Adrenal gland (tissue), 12 donors: Measurements from ENCODE around the gene TTYH3. TPM values are rescaled to one million over a fixed set of nuclear protein-coding genes. Genes with fewer than 3 reads are reported as not detected.
"Not testable (repeated sequence)": the region's sequence is repeated elsewhere in the genome, so short reads cannot be mapped to it uniquely, and the experiment has no call there.

Experiments used
- DNase-seq, 7 donors: peaks; one replicate each; pipeline ENCODE4 v3.0.0-alpha.2; 2019 to 2020
- H3K27ac ChIP-seq, 5 donors: fragments of 200-600 bp; sonication (generic) in 4 of 5; 1 replicate in 3 of 5; 2 replicates in 2 of 5; pipeline versions ENCODE4 v1.5.1 to v1.8.0; 2016 to 2020; ENCODE audit warnings: mild to moderate bottlenecking in 1 of 5
- H3K27me3 ChIP-seq: fragments of 200-600 bp; 2 replicates; pipeline ENCODE4 v1.8.0; 2021
- H3K36me3 ChIP-seq, 2 donors: fragments of 200-600 bp; replicated peaks in 1 of 2; 1 replicate in 1 of 2; 2 replicates in 1 of 2; pipeline versions ENCODE4 v1.5.1 to v1.8.0; 2018 to 2022
- H3K4me1 ChIP-seq, 2 donors: fragments of 200-600 bp; replicated peaks in 1 of 2; 1 replicate in 1 of 2; 2 replicates in 1 of 2; pipeline versions ENCODE4 v1.5.1 to v1.8.0; 2018 to 2021
- H3K4me3 ChIP-seq, 4 donors: fragments of 200-600 bp; sonication (generic) in 3 of 4; one replicate each; pipeline ENCODE4 v1.5.1; 2016 to 2018
- H3K9me3 ChIP-seq, 3 donors: fragments of 200-600 bp; sonication (generic) in 1 of 3; replicated peaks in 1 of 3; 1 replicate in 2 of 3; 2 replicates in 1 of 3; pipeline versions ENCODE4 v1.5.1 to v1.8.0; 2016 to 2021
- POLR2A ChIP-seq, 2 donors: fragments of 450-650 bp; IDR thresholded peaks; one replicate each; pipeline ENCODE4 v1.6.1; 2017; ENCODE audit warnings: antibody characterized with exemption in 2 of 2, mild to moderate bottlenecking in 2 of 2, moderate library complexity in 1 of 2
- WGBS, 4 donors: extraction: QIAGEN DNeasy Blood & Tissue Kit in 2 of 4; methylation state at CpG; one replicate each; pipeline versions ENCODE4 v1.1.5 to v1.1.7; 2013 to 2017; 5-methylcytosine and 5-hydroxymethylcytosine counted together
- intact Hi-C, 2 donors: fragments of 100-400 bp; cut with DNase I; formaldehyde crosslinking; loops; one replicate each; pipeline versions ENCODE4 v1.14.1 to v1.15.0; 2022 to 2023
- polyA plus RNA-seq, 3 donors: library from polyadenylated mRNA; stranded (reverse); fragments of 200-250 nt in 2 of 3; fragments of 350-450 nt in 1 of 3; fragmentation: Illumina TruSeq in 1 of 3; extraction: RNeasy Lipid Tissue Mini Kit (QIAGEN cat#74804) in 1 of 3; gene quantifications; one replicate each; pipeline ENCODE4 v1.2.3, GENCODE V29; 2013 to 2014
- total RNA-seq, 9 donors: library from RNA; depleted of rRNA in 4 of 9; stranded (reverse); fragments of >200 nt in 4 of 9; fragments of 120-200 nt in 1 of 9; fragmentation: NEBNext Ultra II Directional in 1 of 9; extraction: Animal tissue kit (Norgen Biotek cat#: 25700) in 1 of 9; gene quantifications; one replicate each; pipeline versions ENCODE4 v1.1.0 to v1.2.4, GENCODE V29; 2013 to 2023
- TF ChIP-seq, protein P1 (sequence below), 6 experiments: fragments of 450-650 bp in 4 of 6; fragments of 200-600 bp in 2 of 6; sonication (generic) in 1 of 6; IDR thresholded peaks; 1 replicate in 5 of 6; 2 replicates in 1 of 6; pipeline versions ENCODE4 v1.5.1 to v1.8.0; 2016 to 2021; ENCODE audit warnings: antibody characterized with exemption in 6 of 6, mild to moderate bottlenecking in 2 of 6, moderate library complexity in 1 of 6
- donor health status: healthy with polysubstance abuse.
- donor health status: Bipolar disorder and iron deficiency.
- donor health status: DM: yes; HTN: yes; CAD: no.
- donor health status: DM: no; HTN: no; CAD: no.
- donor health status: DM: no; HTN: no; CAD: no.
- donor health status: DM: yes; HTN: yes; CAD: no.

The TTYH3 gene
- total and polyA plus RNA-seq, 12 donors: 5.2 to 86.3 (median 53.2) TPM

DNA sequence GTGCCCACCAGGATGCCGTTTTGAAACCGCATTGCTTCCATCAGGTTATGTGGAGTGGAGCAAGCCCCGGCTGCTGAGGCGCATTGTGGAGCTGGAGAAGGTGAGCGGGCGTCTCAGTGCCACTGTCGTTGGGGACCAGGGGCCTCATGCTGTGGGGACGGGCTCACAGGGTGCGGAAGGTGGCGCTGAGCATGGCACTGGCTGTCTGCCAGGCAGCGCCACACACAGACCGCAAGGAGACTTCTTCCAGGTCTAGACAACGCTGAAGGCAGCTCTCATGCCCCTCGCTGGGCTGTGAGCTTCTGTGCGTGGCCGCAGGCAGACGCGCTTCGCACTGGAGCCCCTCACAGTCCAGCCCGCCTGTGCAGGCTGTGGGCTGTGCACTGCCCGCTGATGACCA lies 44.0 kb upstream of the TTYH3 start:
- intact Hi-C loops: no loop called here
- H3K27ac ChIP-seq: no peak overlapping the region
- no peaks in the 10 kb centered on the region for H3K27me3 ChIP-seq
- TF ChIP-seq, protein P1, sequence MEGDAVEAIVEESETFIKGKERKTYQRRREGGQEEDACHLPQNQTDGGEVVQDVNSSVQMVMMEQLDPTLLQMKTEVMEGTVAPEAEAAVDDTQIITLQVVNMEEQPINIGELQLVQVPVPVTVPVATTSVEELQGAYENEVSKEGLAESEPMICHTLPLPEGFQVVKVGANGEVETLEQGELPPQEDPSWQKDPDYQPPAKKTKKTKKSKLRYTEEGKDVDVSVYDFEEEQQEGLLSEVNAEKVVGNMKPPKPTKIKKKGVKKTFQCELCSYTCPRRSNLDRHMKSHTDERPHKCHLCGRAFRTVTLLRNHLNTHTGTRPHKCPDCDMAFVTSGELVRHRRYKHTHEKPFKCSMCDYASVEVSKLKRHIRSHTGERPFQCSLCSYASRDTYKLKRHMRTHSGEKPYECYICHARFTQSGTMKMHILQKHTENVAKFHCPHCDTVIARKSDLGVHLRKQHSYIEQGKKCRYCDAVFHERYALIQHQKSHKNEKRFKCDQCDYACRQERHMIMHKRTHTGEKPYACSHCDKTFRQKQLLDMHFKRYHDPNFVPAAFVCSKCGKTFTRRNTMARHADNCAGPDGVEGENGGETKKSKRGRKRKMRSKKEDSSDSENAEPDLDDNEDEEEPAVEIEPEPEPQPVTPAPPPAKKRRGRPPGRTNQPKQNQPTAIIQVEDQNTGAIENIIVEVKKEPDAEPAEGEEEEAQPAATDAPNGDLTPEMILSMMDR (IDR thresholded peaks at IDR 0.05): no peak
- no peak for TF ChIP-seq POLR2A (IDR thresholded peaks at IDR 0.05)
- WGBS, 4 donors: 86 to 98% (median 97%) methylated on average over 2 to 21 of the region's 21 CpGs
- peaks cover 0 to 42% of the 10 kb centered on the region in 2 donors for H3K36me3 ChIP-seq
- H3K4me1 ChIP-seq: no peaks in the 10 kb centered on the region
- H3K9me3 ChIP-seq: no peaks in the 10 kb centered on the region
- no peak overlapping the region for H3K4me3 ChIP-seq
- DNase-seq: no peak

- Histone ChIP-seq H3K4me3 (no peak overlapping the region), H3K27ac (no peak overlapping the region), H3K9me3 (no peaks in the 10 kb centered on the region), H3K4me1 (no peaks in the 10 kb centered on the region), H3K27me3 (no peaks in the 10 kb centered on the region), H3K36me3 (peaks cover 0 to 49% of the 10 kb centered on the region in 2 donors)
- WGBS, 4 donors: 91 to 96% (median 93%) methylated on average over 16 of the region's 16 CpGs
- TF ChIP-seq POLR2A (IDR thresholded peaks at IDR 0.05): no peak
- intact Hi-C loops: no loop called here
- no peak for DNase-seq
Observed at GRCh38 chr7:2589341-2589740, 42.4 kb upstream of the TTYH3 start.

DNA sequence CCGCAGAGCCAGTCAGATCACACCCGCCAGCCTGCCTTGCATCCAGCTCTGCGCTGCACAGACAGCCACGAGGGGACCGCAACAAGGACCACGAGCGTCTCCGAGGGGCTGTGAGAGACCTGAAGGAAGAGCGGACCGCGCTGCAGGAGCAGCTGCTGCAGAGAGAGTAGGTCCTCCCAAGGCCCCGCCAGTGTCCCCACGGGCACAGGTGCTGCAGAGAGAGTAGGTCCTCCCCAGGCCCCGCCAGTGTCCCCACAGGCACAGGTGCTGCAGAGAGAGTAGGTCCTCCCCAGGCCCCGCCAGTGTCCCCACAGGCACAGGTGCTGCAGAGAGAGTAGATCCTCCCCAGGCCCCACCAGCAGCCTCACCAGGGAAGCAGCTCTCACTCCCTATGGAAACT lies 41.8 kb upstream of the TTYH3 start:
- whole genome bisulfite sequencing, 4 donors: 91 to 96% (median 95%) methylated on average over 14 to 15 of the region's 15 CpGs
- H3K4me3 ChIP-seq, DNase-seq, H3K4me1 ChIP-seq, H3K27me3 ChIP-seq, H3K27ac ChIP-seq, intact Hi-C loops, H3K9me3 ChIP-seq: not testable (repeated sequence)
- peaks cover 0 to 49% of the 10 kb centered on the region in 2 donors for H3K36me3 ChIP-seq

DNA sequence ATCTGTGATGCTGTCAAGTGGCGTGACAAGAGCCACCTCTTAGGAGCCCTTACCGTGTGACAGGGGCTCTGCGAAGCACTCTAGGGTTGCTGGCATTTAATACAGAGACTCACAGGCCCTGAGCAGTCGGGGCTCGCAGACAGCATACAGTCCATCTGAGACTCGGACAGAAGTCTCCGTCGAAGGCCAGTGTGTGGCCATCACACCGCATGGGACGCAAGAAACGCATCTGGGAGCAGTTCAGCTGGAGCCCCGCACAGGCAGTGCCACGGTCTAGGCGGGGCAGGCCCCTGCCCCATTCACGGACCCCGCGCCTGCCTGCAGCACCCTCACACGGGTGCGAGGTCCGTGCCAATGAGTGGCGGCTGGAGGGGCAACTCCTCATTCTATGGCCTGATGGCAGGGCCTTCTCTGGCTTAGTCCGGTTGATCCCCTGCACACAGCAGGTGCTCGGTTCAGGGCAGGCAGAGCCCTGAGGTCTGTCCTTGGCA lies 39.4 kb upstream of the TTYH3 start:
- TF ChIP-seq, protein P1 (IDR thresholded peaks at IDR 0.05): no peak
- no peak for TF ChIP-seq POLR2A (IDR thresholded peaks at IDR 0.05)
- WGBS, 4 donors: 94 to 96% (median 95%) methylated on average over 20 to 23 of the region's 23 CpGs
- Histone ChIP-seq H3K4me3 (no peak overlapping the region), H3K27me3 (no peaks in the 10 kb centered on the region), H3K4me1 (no peaks in the 10 kb centered on the region), H3K36me3 (peaks cover 0 to 50% of the 10 kb centered on the region in 2 donors), H3K9me3 (no peaks in the 10 kb centered on the region), H3K27ac (no peak overlapping the region)
- DNase-seq: no peak
- intact Hi-C loops: no loop called here

DNA sequence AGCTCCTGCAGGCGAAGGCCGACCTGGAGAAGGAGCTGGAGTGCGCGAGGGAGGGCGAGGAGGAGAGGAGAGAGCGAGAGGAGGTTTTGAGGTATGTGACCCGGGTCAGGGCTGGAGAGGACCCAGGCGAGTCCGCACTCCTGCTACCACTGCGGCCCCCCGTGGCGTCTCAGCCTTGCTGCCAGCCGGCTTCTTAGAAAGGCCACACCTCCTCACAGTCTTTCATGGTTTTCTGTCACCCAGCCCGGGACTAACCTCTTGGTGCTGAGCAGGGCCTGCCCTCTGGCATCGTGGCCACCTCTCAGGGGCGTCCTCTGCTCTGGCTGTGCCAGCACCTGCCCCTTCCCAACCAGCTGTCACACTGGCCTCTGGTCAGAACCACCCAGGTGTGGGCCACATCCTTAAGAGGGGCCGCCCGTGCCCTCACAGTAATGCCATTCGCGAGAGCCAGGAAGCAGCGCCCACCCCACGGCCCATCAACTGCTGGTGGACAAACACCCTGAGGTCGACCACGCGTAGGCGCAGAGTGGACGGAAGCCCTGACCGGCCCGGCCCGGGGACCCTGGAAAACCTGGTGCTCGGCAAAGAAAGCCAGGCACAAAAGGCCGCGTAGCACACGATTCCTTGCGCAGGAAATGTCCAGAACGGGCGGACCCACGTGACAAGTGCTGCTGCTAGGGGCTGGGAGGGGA lies 38.6 kb upstream of the TTYH3 start:
- Histone ChIP-seq H3K4me3 (no peak overlapping the region), H3K36me3 (peaks cover 0 to 50% of the 10 kb centered on the region in 2 donors), H3K4me1 (no peaks in the 10 kb centered on the region), H3K27me3 (no peaks in the 10 kb centered on the region), H3K27ac (no peak overlapping the region), H3K9me3 (no peaks in the 10 kb centered on the region)
- 93 to 96% (median 94%) methylated on average over 25 to 38 of the region's 38 CpGs for WGBS, 4 donors
- intact Hi-C loops: no loop called here
- DNase-seq: no peak
- TF ChIP-seq, protein P1 (IDR thresholded peaks at IDR 0.05): no peak
- TF ChIP-seq POLR2A (IDR thresholded peaks at IDR 0.05): no peak
